HepG2 (cell line): ENCODE data around the gene CHKB. TPM values are rescaled to one million over a fixed set of nuclear protein-coding genes. Genes with fewer than 3 reads are reported as not detected.

Experiments used
- ATAC-seq: fragments of 200-7000 bp; cut with Tn5 transposase; 3 replicates; pipeline ENCODE4 v1.9.1; 2020; ENCODE audit warnings: mild to moderate bottlenecking, moderate library complexity
- BruUV-seq: library from RNA; stranded (reverse); fragments of 400-500 nt; replicated peaks from 2 replicates; lab custom pipeline; 2021; lab: Mats Ljungman, UMichigan
- CTCF ChIA-PET: fragments of 300-600 bp; formaldehyde crosslinking; extraction: SDS; loops from one replicate; lab custom pipeline; 2021; ENCODE audit warnings: low total read pairs, inconsistent platforms, low intra/inter-chr PET ratio; lab: Yijun Ruan, JAX
- POLR2A ChIA-PET: fragments of 350-600 bp; sonication (Branson Sonifier 250); formaldehyde crosslinking; loops from one replicate; lab custom pipeline; 2020; ENCODE audit warnings: antibody characterized with exemption, inconsistent platforms; lab: Yijun Ruan, JAX
- DNase-seq: peaks from one replicate; pipeline ENCODE4 v3.0.0-alpha.2; 2015; ENCODE audit warnings: low spot score
- FAIRE-seq: peaks from 3 replicates; lab custom pipeline; 2011; peaks lifted over from hg19 to GRCh38; lab: Jason Lieb, UNC
- H2AFZ ChIP-seq: one replicate; pipeline ENCODE4 v1.6.1; 2011; ENCODE audit warnings: low read length, inconsistent platforms
- H3K27ac ChIP-seq: fragments of 300-600 bp; 3 replicates; pipeline ENCODE4 v1.8.0; 2011; ENCODE audit warnings: mixed run types, mild to moderate bottlenecking, mixed read lengths, low read length, inconsistent platforms; ENCODE audit not compliant: insufficient read depth; ENCODE audit errors: extremely low read length
- H3K27me3 ChIP-seq, 2 experiments: fragments of 200-600 bp in 1 of 2; 2 replicates in 1 of 2; 3 replicates in 1 of 2; pipeline versions ENCODE4 v1.6.0 to v1.8.0; 2011; ENCODE audit warnings: low read length in 2 of 2, mild to moderate bottlenecking in 2 of 2, moderate library complexity in 2 of 2, inconsistent platforms in 1 of 2; ENCODE audit not compliant: insufficient read depth in 2 of 2, control insufficient read depth in 1 of 2
- H3K36me3 ChIP-seq, 2 experiments: fragments of 200-600 bp in 1 of 2; replicated peaks in 1 of 2; 2 replicates in 1 of 2; 3 replicates in 1 of 2; pipeline versions ENCODE4 v1.5.1 to v1.8.0; 2011; ENCODE audit warnings: low read length in 2 of 2, inconsistent platforms in 1 of 2; ENCODE audit not compliant: insufficient read depth in 2 of 2, control insufficient read depth in 1 of 2
- H3K4me1 ChIP-seq: 2 replicates; pipeline ENCODE4 v1.5.1; 2012; ENCODE audit warnings: low read length, inconsistent platforms; ENCODE audit not compliant: insufficient read depth
- H3K4me2 ChIP-seq: 2 replicates; pipeline ENCODE4 v1.6.0; 2011; ENCODE audit warnings: low read depth, low read length, inconsistent platforms
- H3K4me3 ChIP-seq, 3 experiments: fragments of 200-600 bp in 1 of 3; sonication (generic), shearing (Covaris generic) in 1 of 3; replicated peaks in 1 of 3; 2 replicates each; pipeline ENCODE4 v1.5.1; 2011 to 2016; ENCODE audit warnings: low read length in 3 of 3, inconsistent platforms in 2 of 3, low read depth in 2 of 3, mild to moderate bottlenecking in 2 of 3, control low read depth in 1 of 3, mixed read lengths in 1 of 3; ENCODE audit not compliant: insufficient read depth in 1 of 3
- H3K79me2 ChIP-seq: one replicate; pipeline ENCODE4 v1.6.1; 2011; ENCODE audit warnings: low read length, inconsistent platforms; ENCODE audit not compliant: insufficient read depth
- H3K9ac ChIP-seq: 2 replicates; pipeline ENCODE4 v1.6.0; 2011; ENCODE audit warnings: mild to moderate bottlenecking, low read depth, low read length, inconsistent platforms; ENCODE audit not compliant: insufficient read depth
- H3K9me3 ChIP-seq: 2 replicates; pipeline ENCODE4 v1.5.1; 2012; ENCODE audit warnings: mild to moderate bottlenecking, low read length
- H4K20me1 ChIP-seq: 2 replicates; pipeline ENCODE4 v1.6.0; 2011; ENCODE audit warnings: inconsistent platforms, mild to moderate bottlenecking, low read length, moderate library complexity; ENCODE audit not compliant: insufficient read depth
- ATF7 ChIP-seq, 2 experiments: fragments of 450-650 bp in 1 of 2; sonication (generic) in 1 of 2; formaldehyde crosslinking in 1 of 2; IDR thresholded peaks; 2 replicates each; pipeline versions ENCODE4 v1.4.0 to v1.6.1; 2016 to 2020; ENCODE audit warnings: antibody characterized with exemption in 1 of 2, mild to moderate bottlenecking in 1 of 2, missing genetic modification reagents in 1 of 2
- ATM ChIP-seq: fragments of 450-650 bp; IDR thresholded peaks from 2 replicates; pipeline ENCODE4 v1.7.1; 2017; ENCODE audit warnings: mild to moderate bottlenecking, borderline replicate concordance
- ATRX ChIP-seq: sonication (generic); formaldehyde crosslinking; IDR thresholded peaks from 2 replicates; pipeline ENCODE4 v1.4.0; 2020; ENCODE audit warnings: missing genetic modification reagents, borderline replicate concordance
- KMT2B ChIP-seq: IDR thresholded peaks from 2 replicates; pipeline ENCODE4 v1.6.1; 2016; ENCODE audit warnings: missing genetic modification reagents, missing compliant biosample characterization
- NRL ChIP-seq: sonication (generic); formaldehyde crosslinking; IDR thresholded peaks from 2 replicates; pipeline ENCODE4 v1.5.0; 2020; ENCODE audit warnings: missing genetic modification reagents, mild to moderate bottlenecking, moderate library complexity, borderline replicate concordance
- TRIM24 ChIP-seq: sonication (generic); formaldehyde crosslinking; IDR thresholded peaks from 2 replicates; pipeline ENCODE4 v1.8.0; 2022; ENCODE audit warnings: mild to moderate bottlenecking, missing genetic modification reagents
- ZFY ChIP-seq: sonication (generic); formaldehyde crosslinking; IDR thresholded peaks from 2 replicates; pipeline ENCODE4 v1.4.0; 2020; ENCODE audit warnings: missing genetic modification reagents
- ZIK1 ChIP-seq: sonication (generic); formaldehyde crosslinking; IDR thresholded peaks from 2 replicates; pipeline ENCODE4 v1.5.0; 2020; ENCODE audit warnings: mild to moderate bottlenecking, low read depth, missing genetic modification reagents, borderline replicate concordance
- ZNF282 ChIP-seq: fragments of 450-650 bp; IDR thresholded peaks from 2 replicates; pipeline ENCODE4 v1.6.1; 2018; ENCODE audit not compliant: partially characterized antibody
- ZNF510 ChIP-seq: sonication (generic); formaldehyde crosslinking; IDR thresholded peaks from 2 replicates; pipeline ENCODE4 v1.4.0; 2020; ENCODE audit warnings: low read depth, mild to moderate bottlenecking, missing genetic modification reagents
- ZNF792 ChIP-seq: IDR thresholded peaks from 2 replicates; pipeline ENCODE4 v1.6.1; 2016
- WGBS: methylation state at CpG from one replicate; pipeline ENCODE4 v1.1.6; 2017; ENCODE audit warnings: low lambda C conversion rate; 5-methylcytosine and 5-hydroxymethylcytosine counted together
- in situ Hi-C: cut with HindIII; loops from 2 replicates; pipeline ENCODE4 v1.10.0; 2017; ENCODE audit warnings: low pct_unique_long_range_greater_than_20kb; ENCODE audit not compliant: extremely low pct_ligation_motif_present
- intact Hi-C: fragments of 100-400 bp; cut with micrococcal nuclease; formaldehyde crosslinking; loops from one replicate; pipeline ENCODE4 v1.10.0; 2022; ENCODE audit not compliant: unreplicated experiment
- polyA plus RNA-seq, 8 experiments: library from polyadenylated mRNA; depleted of rRNA in 3 of 8; stranded (reverse) in 7 of 8; unstranded in 1 of 8; fragments of >200 nt; fragmentation: Illumina TruSeq in 4 of 8; extraction: Trizol in 4 of 8; gene quantifications; 2 replicates each; pipeline versions ENCODE4 v1.2.1 to v1.2.3, GENCODE V29; 2011 to 2016; ENCODE audit warnings: low read depth in 4 of 8, missing spikeins in 1 of 8, mixed read lengths in 1 of 8; ENCODE audit not compliant: insufficient read depth in 1 of 8
- total RNA-seq, 5 experiments: library from RNA; depleted of rRNA; stranded (reverse); fragments of >200 nt; fragmentation: Illumina TruSeq; extraction: Trizol; gene quantifications; 2 replicates each; pipeline ENCODE4 v1.2.3, GENCODE V29; 2016; ENCODE audit warnings: low read depth in 1 of 5
- TF ChIP-seq, protein P1 (sequence below): sonication (generic); formaldehyde crosslinking; IDR thresholded peaks from 2 replicates; pipeline ENCODE4 v1.4.0; 2020; ENCODE audit warnings: missing genetic modification reagents, borderline replicate concordance
- TF ChIP-seq, protein P2 (sequence below): sonication (generic); formaldehyde crosslinking; IDR thresholded peaks from 2 replicates; pipeline ENCODE4 v1.5.0; 2020; ENCODE audit warnings: mild to moderate bottlenecking, missing genetic modification reagents

CHKB gene
- total and polyA plus RNA-seq, 2 of the 13 experiments (the other 11 are each of a cell fraction or from before 2014, with no cell fraction given) = 24.5 to 42.7 TPM

DNA sequence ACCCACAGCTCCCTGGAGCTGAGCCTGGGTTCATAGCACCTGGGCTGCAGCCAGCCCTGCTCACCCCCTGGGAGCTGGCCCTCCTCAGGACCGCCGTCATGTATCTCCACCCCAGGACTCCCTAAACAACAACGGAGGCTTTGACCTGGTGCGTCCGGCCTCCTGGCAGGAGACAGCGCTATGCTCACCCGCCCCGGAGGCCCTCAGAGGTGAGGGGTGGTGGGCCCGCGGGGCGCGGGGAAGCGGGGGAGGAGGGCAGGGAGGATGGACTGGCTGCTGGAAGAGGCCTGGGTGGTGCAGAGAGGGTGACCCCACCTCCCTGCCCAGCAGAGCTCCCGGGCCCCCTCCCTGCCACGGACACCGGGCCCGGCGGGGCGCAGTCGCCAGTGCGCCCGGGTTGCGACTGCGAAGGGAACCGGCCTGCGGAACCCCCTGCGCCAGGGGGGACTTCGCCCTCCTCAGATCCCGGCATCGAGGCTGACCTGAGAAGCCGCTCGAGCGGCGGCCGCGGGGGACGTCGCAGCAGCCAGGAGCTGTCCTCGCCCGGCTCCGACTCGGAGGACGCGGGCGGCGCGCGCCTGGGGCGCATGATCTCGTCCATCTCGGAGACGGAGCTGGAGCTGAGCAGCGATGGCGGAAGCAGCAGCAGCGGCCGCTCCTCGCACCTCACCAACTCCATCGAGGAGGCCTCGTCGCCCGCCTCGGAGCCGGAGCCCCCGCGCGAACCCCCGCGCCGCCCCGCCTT is 21.0 kb upstream of the CHKB start:
- Histone ChIP-seq H3K9me3 (no peaks in the 10 kb centered on the region), H3K4me2 (no peak overlapping the region), H3K27me3 (peaks cover 0 to 2% of the 10 kb centered on the region in 2 experiments; a peak in 2 of 5 replicates), H3K27ac (no peak overlapping the region), H3K36me3 (no peaks in the 10 kb centered on the region), H3K79me2 (no peaks in the 10 kb centered on the region), H3K4me1 (peaks cover 15% of the 10 kb centered on the region), H4K20me1 (no peaks in the 10 kb centered on the region; the same call in 1 of the 2 replicates), H3K4me3 (no peak overlapping the region), H2AFZ (no peak overlapping the region), H3K9ac (no peak overlapping the region)
- in situ Hi-C loops = no loop called here
- 96% methylated on average over 41 of the region's 70 CpGs for WGBS
- FAIRE-seq (no peak), ATAC-seq (no peak), DNase-seq (no peak)
- ChIA-PET POLR2A (no interaction called here), CTCF (no interaction called here)
- TF ChIP-seq ZFY (CRISPR knock-in tag) = no peak
- TF ChIP-seq ZIK1 = no peak
- TF ChIP-seq ATF7 (IDR thresholded peaks at IDR 0.05) = no peak
- no peak for TF ChIP-seq ATF7 (CRISPR knock-in tag; IDR thresholded peaks at IDR 0.05)
- no peak for TF ChIP-seq ZNF792
- TF ChIP-seq KMT2B (CRISPR knock-in tag) = no peak
- TF ChIP-seq ATRX = no peak
- no peak for TF ChIP-seq ZNF510 (CRISPR knock-in tag)
- TF ChIP-seq, protein P1, sequence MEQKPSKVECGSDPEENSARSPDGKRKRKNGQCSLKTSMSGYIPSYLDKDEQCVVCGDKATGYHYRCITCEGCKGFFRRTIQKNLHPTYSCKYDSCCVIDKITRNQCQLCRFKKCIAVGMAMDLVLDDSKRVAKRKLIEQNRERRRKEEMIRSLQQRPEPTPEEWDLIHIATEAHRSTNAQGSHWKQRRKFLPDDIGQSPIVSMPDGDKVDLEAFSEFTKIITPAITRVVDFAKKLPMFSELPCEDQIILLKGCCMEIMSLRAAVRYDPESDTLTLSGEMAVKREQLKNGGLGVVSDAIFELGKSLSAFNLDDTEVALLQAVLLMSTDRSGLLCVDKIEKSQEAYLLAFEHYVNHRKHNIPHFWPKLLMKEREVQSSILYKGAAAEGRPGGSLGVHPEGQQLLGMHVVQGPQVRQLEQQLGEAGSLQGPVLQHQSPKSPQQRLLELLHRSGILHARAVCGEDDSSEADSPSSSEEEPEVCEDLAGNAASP (CRISPR knock-in tag) = no peak
- TF ChIP-seq ZNF282 = no peak
- TF ChIP-seq NRL (CRISPR knock-in tag) = no peak
- TF ChIP-seq ATM = no peak
- TF ChIP-seq TRIM24 (CRISPR knock-in tag) = no peak
- TF ChIP-seq, protein P2, sequence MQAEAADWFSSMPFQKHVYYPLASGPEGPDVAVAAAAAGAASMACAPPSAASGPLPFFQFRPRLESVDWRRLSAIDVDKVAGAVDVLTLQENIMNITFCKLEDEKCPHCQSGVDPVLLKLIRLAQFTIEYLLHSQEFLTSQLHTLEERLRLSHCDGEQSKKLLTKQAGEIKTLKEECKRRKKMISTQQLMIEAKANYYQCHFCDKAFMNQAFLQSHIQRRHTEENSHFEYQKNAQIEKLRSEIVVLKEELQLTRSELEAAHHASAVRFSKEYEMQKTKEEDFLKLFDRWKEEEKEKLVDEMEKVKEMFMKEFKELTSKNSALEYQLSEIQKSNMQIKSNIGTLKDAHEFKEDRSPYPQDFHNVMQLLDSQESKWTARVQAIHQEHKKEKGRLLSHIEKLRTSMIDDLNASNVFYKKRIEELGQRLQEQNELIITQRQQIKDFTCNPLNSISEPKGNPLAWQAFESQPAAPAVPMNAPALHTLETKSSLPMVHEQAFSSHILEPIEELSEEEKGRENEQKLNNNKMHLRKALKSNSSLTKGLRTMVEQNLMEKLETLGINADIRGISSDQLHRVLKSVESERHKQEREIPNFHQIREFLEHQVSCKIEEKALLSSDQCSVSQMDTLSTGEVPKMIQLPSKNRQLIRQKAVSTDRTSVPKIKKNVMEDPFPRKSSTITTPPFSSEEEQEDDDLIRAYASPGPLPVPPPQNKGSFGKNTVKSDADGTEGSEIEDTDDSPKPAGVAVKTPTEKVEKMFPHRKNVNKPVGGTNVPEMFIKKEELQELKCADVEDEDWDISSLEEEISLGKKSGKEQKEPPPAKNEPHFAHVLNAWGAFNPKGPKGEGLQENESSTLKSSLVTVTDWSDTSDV (CRISPR knock-in tag) = no peak
- intact Hi-C loops = no loop called here
- BruUV-seq = no TSS peak
